Right lung (tissue), 5 donors: Measurements from ENCODE around the gene C4orf51. TPM values are rescaled to one million over a fixed set of nuclear protein-coding genes. Genes with fewer than 3 reads are reported as not detected.

Experiments used
- DNase-seq, 2 donors: peaks; one replicate each; pipeline ENCODE4 v3.0.0-alpha.2; 2013
- polyA plus RNA-seq, 5 donors: library from polyadenylated mRNA; unstranded; fragments of 120-200 nt; gene quantifications; one replicate each; pipeline versions ENCODE4 v1.2.1 to v1.2.3, GENCODE V29; 2013; ENCODE audit warnings: inconsistent platforms in 1 of 5, low replicate concordance in 1 of 5; ENCODE audit not compliant: insufficient read length in 5 of 5, insufficient read depth in 1 of 5

C4orf51 gene
- polyA plus RNA-seq, 5 donors = not detected

- DNase-seq = no peak
These were observed 75.9 kb downstream of the C4orf51 start for GRCh38 chr4:145755802-145756201.

GRCh38 chr4:145756244-145756643 lies 76.3 kb downstream of the C4orf51 start:
- DNase-seq = no peak

GRCh38 chr4:145757188-145757587 lies 77.2 kb downstream of the C4orf51 start:
- DNase-seq = no peak

GRCh38 chr4:145760176-145760575 lies 80.2 kb downstream of the C4orf51 start:
- DNase-seq = no peak

- no peak for DNase-seq
These were observed 81.3 kb downstream of the C4orf51 start for GRCh38 chr4:145760961-145761929.

- no peak for DNase-seq
These were observed 82.8 kb downstream of the C4orf51 start for GRCh38 chr4:145762719-145763118.

GRCh38 chr4:145763399-145763798 lies 83.5 kb downstream of the C4orf51 start:
- DNase-seq = no peak

GRCh38 chr4:145766273-145766672 lies 86.3 kb downstream of the C4orf51 start:
- no peak for DNase-seq

GRCh38 chr4:145769450-145770037 lies 89.6 kb downstream of the C4orf51 start:
- no peak for DNase-seq

- DNase-seq = no peak
These were observed 90.2 kb downstream of the C4orf51 start for GRCh38 chr4:145770124-145770523.

GRCh38 chr4:145772347-145772746 lies 92.4 kb downstream of the C4orf51 start:
- DNase-seq = no peak

- DNase-seq = no peak
These were observed 93.8 kb downstream of the C4orf51 start for GRCh38 chr4:145773581-145774234.

GRCh38 chr4:145774473-145774872 lies 94.5 kb downstream of the C4orf51 start:
- DNase-seq = no peak

- DNase-seq = no peak
These were observed 95.5 kb downstream of the C4orf51 start for GRCh38 chr4:145775406-145775805.

- DNase-seq = no peak
These were observed 96.3 kb downstream of the C4orf51 start for GRCh38 chr4:145776208-145776607.

- no peak for DNase-seq
These were observed 99.4 kb downstream of the C4orf51 start for GRCh38 chr4:145779319-145779801.

GRCh38 chr4:145781351-145781750 lies 101.4 kb downstream of the C4orf51 start:
- DNase-seq = no peak

Other genes with a start within 250 kb of the C4orf51 start
- gene SMAD1, start 198.3 kb upstream of the C4orf51 start, polyA plus RNA-seq = 10 to 100 TPM; 38.6 to 53.6 (median 52.0) TPM
- gene MMAA, start 60.8 kb upstream of the C4orf51 start, polyA plus RNA-seq = 1 to 10 TPM; 5.7 to 9.4 (median 7.2) TPM